GM18909 (cell line): ENCODE data around the gene APOL2.
"Not testable (repeated sequence)": the region's sequence is repeated elsewhere in the genome, so short reads cannot be mapped to it uniquely, and the experiment has no call there.

ENCODE experiments used
- ATAC-seq: cut with Tn5 transposase; IDR thresholded peaks from one replicate; pipeline ENCODE4 v1.9.1; 2021; ENCODE audit warnings: mild to moderate bottlenecking; ENCODE audit not compliant: unreplicated experiment, poor library complexity

Gene APOL2

DNA sequence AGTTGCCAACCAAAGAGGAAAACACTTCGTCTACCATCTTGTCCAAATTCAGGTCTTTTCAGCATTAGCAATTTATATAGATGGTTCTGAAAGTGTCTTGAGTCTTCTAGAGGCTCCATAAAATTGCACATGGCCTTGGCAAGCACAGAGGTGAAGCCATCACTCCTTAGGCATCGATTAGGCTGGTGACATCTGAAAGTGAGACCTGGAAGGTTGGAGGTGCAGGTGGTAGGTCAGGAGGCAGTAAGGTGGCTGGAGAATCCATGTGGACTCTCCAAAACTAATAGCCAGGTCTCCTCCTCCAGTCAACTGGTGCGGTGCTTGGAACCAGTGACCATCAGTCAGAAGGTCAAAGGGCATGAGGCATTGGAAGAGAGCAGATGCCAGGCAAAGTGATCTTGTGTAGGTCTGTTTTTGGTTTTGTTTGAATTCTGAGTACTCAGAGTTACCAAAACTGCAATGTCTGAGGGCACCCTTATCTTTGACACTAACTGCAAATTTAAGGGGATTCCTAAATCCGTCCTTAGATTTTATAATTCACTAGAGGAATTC is 6.6 kb upstream of the APOL2 start:
- no peak for ATAC-seq

DNA sequence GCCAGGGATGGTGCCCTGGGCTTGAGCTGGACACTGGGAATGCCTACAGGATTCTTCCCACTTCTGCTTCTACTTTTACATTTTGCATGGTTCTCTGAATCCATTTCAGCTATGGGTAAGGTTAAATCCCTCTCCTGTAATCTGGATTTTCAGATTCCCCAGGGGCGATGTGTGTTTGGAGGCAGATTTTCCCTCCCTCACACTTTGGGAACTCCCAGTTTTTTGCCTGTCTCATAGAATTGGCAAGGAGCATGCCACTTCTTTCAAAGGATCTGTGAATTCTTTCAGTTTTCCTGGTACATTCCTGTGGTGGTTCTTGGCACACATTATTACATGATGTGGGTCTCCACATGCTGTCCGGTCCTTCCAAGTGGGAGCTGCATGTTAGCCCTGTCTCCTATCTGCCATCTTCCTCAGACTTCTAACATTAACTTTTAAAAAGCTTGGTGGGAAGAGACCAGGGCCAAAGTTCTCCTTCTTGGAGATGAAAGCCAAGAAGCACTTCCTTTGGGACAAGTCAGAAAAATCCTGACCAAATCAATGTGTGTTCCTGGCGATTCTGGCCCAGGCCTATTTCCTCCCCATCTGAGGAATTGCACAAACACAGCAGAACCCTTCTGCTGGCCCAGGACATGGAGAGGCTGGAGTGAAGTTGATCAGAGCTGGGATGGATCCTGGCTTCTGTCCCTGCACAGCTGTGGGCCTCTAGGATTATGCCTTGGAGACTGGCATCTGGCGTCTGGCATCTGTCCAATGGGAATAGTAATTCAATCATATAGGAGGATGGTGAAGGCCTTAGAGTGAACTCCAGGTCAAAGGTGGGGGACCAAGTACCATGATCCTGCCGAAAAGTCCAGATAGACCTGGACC is 5.4 kb upstream of the APOL2 start:
- no peak for ATAC-seq

DNA sequence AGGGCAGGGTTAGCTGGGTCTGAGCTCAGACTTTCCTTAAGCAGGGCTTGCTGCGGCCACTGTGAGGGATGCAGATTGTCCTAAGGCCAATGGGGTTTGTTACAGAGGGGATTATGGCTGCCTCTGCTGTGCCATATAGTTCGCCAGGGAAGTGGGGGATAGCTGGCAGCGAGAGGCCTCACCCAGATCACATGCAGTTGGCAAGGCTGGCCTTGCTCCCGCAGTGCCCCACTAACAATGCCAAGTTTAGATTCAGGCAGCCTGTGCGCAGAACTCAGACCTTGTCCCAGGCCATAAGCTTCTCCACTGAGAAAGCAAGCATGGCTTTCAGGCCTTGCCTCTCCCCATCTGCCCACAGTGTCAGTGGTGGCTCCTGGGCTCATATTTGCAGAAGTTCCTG is 4.7 kb upstream of the APOL2 start:
- no peak for ATAC-seq

DNA sequence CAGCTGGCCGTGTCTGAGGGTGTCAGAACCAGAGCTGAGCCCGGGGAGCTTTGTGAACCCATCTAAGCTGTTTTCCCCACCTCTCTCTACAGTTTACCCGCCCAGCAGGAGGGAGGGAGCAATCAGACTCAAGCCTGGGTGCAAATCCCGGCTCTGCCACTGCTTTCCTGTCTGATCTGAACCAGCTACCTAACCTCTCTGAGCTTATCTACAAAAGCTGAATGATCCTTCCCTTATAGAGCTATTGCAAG is 252 bp downstream of the APOL2 start:
- no peak for ATAC-seq

DNA sequence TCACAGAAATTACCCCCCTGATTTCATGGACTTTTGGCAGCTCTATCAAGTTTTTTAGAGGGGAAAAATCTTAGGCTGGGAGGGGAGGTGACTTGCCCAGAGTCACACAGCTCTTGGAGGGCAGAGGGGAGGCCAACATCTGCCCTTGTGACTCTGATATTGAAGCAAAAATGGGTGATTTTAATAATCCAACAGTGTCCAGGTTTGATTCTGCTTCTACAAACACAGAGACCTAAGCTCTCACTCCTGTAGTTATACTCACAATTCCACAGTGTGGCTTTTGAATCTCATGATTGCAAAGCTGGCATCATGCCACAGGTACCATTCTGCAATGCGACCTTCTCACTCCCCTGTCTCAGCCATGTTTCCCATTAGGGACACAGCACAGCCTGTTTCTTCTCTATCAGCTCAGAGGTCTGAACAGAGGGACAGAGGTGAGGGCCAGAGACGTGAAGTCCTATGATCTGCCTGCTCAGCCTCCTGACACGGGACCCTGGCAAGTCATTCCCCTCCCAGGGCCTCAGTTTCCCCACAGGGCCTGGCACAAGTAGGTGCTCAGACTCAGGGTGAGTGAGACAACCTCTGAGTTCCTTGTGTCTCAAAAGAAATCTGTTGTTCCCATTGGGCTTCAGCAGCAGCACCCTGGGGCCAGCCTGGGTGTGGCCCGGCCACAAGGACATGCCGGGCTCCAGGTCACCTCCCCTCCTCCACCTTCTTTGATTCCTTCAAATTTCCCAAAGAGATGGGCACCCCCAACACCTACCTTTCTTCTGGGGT is 766 bp downstream of the APOL2 start:
- ATAC-seq: peak; percentile 3

DNA sequence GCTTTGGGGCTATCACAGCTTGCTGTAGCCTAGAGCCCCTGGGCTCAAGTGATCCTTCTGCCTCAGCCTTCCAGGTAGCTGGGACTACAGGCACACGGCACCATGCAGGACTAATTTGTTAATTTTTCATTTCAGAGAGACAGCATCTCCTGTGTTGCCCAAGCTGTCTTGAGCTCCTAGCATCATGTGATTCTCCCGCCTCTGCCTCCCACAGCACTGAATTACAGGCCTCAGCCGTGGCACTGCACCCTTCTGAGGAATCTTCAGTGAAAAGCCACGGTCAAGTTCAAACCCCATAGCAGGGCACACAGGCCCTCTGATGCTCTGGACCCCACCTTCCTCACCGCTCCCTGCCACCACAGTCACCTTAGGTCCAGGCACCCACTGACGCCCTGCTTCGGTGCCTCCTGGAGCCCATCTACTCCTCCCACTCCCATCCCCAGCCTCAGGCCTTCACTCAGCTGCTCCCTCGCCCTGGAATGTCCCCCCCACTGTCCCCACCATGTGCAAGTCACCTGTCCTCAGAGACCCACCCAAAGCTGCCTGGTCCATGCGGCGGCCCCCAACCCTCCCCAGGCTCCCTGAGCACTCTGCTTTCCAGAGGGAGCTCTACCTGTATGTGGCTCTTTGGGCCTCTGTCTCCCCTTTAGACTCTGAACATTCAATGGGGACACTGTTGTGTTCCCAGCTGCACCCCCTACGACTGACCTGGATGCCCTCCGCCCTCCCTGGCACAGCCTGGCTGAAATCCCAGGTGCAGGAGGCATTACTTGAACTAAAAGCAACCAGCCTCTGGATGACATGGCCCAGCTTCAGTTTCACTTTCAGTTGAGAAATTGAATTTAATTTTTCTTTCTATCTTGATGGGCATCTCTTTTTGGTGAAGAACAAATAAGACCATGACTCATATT is 1.6 kb downstream of the APOL2 start:
- ATAC-seq: no peak

DNA sequence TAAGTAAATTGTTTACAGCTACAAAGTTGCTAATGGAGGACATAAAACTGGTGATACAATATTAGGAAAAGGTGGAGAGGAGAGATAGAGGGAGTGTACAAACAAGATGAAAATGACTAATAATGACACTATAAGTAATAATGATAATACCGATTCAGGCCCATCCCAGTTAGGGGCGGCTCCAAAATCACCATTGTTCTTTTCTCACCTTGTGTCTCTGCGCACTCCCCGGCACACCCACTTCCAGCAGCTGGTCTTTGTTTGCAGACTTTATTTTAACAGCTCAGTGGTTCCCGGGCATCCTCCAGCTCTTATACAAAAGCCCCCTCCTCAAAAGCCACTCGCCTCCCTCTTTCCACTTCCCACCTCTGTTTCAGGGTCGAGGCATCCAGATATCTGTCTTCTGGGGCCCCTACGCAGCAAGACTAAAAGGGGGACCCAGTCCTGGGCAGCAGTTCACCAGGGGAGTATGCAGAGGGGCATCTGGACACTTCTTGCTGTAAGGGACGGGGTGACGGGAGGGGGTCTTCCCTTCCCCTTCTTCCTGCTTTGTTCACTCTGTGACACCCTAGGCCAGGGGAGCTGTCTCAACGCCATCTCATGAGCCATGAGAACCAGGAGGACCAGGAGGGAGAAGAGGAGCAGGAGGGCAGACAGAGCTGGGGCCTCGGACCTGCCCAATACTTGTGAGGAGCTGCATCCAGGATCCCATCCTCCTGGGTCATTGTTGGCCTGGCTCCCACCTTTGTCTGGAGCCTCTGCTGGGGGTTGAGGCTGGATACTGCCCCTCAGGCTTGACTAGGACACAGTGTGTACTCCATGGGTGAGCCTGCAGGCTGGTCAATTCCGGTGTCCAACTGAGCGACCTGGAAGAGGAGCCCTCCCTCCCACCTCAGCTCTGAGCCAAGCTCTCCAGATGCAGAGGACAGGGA is 2.7 kb downstream of the APOL2 start:
- no peak for ATAC-seq

DNA sequence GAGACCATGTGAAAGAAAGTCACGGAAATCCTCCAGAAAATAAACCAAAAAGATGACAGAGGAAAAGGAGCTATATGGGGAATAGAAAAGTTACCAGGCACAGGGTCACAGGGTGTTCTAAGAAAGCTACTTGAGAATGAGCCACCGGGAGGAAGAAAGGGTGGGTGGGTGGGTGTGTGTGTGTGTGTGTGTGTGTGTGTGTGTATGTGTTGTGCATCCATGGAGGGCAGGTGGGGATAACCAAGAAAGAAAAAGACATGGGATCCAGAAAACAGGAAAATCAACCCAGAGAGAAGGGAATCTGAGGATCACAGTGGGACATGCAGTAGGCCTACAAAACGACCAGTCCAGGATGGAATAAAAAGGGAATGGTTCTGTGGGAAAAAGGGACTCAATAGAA is 3.7 kb downstream of the APOL2 start:
- no peak for ATAC-seq

DNA sequence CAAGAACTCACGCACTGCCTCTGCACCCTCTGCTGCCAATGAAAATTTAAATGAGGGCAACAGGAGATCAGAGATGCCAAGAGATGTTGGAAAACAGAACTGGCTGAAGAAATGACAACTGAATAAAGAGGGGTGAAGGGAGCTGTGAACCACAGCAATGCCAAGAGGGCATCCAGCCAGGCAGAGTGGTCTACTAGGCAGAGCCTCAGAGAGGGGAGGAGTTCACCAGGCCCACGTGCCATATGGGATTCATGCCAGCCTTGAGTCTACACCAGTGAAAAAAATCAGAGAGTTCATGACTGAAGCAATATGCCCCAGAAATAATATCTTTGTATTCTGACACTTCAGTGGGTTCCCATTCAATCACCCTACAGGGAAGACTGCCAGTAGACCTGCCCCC is 4.4 kb downstream of the APOL2 start:
- no peak for ATAC-seq

DNA sequence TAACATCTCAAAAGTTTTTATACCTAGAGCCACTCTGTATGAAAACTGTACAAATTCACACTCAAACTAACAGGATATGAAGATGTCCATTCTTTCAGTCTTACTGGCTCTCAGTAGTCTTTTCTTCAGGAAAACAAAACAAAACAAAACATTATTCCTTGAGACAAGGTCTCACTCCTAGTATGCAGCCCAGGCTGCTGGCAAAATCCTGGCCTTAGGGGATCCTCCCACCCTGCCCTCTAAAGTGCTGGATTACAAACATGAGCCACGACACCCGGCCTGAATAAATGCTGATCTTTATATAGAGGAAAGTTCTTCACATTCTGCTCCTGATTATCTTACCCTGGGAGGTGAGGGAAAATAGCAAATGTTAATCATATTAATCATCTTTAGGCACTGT is 5.1 kb downstream of the APOL2 start:
- no peak for ATAC-seq

DNA sequence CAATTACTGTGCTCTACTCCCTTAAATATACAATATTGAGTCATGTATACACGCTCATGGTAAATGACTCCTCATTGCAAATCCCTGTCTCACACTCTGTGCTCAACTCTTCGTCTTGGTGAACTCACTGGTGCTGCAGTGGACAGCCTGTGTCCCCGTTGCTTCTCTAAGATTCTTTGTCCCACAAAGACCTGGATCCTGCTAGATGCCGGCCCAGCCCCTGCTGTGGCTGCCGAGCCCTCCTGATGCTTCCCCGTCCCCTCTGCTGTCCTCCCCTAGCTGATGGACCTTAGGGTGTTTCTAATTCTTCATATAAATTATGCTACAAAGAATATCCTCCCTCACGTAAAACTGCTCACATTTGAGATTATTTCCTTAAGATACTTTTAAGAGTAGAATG is 5.5 kb downstream of the APOL2 start:
- ATAC-seq: no peak

DNA sequence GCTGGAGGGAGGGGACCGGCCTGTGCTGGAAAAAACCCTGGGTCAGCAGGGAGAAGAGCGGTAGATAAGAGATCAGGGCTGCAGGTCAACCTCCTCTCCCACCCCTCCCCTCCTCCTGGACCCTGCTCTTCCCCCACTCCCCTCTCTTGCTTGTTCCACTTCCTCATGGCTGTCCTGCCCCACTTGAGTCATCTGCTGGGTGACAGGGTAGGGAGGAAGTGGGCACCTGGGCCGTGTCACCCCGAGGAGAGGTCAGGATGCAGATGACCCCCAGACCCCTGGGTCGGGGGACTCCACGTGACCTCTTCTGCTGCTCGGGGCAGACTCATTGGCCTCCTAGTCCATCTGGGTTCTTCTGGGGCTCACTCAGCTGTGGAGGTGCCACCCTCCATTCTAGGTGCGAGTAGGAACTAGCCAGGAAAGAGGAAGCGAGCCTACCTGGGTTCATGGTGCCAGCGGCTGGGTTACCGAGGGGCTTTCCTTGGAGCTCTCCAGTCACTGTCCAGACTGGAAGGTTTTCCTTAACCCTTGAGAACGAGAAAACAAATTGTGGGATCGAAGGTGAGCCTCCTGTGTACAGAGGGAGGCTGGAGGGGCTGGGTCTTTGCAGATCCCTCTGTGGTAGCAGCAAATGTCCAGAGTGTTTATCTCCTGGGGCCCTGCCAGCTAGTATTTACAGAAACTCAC is 6.5 kb downstream of the APOL2 start:
- ATAC-seq: no peak

DNA sequence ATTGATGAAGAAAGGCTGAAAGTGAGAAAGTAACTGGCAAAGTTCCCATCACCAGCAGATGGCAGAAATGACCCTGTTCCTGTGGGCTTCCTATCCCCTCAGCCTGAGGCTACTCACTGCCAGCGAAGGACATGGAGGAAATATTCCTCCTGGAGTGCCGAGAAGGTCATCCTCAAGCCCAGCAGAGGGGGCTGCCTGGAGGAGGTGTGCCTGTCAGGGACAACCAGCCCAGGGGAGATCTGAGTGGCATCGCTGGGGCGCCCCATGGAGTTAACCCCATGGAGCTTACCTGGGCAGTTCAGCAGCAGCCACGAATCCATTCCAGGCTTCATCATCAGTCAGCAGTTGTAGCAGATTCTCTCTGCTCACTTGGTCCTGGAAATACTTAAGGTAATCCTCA is 8.3 kb downstream of the APOL2 start:
- not testable (repeated sequence) for ATAC-seq

DNA sequence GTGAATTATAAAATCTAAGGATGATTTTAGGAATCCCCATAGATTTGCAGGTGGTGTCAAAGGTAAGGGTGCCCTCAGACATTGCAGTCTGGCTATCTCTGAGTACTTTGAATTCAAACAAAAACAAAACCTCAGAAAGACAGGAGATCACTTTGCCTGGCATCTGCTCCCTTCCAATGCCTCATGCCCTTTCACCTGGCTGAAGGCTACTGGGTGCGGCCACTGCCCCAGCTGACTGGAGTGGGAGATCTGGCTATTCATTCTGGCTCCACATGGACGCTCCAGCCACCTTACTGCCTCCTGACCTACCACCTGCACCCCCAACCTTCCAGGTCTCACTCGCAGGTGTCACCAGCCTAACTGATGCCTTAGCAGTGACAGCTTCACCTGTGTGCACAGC is 9.7 kb downstream of the APOL2 start:
- not testable (repeated sequence) for ATAC-seq

DNA sequence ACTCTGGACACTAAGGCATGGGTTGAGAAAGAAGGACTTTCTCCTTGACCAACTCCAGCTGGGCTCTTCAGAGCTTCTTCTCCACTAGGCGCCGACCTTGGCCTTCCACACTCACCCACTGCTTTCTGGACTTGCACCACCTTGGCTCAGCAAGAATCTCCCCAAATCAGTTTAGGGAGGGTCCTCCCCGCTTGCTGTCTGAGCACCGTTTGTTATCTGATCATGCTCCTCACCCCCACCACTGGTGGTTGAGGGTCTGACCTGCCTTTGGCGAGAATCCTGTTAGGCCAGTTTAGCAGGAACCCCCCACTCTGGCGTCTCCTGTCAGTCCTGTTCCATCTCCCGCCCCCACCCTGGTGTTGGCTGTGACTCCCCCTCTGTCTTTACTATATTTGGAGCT is 10.4 kb downstream of the APOL2 start:
- ATAC-seq: no peak

DNA sequence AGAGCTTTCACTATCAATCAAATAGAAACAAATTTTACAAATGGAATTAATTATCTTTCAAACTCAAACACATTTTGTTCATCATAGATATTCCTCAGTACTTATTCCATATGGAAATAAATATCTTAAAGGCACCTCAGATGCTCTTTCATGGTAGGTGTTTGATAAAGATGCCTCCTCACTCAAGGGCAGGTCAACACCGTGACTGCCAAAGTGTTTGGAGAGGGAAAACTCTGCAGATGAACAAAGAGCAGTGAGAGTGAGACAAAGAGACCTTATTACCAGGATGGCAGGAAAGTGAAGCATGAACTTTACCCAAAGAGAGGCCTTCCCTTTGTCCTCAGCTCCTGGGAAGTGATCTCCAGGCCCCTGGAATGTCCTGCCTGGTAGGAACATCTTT is 11.0 kb downstream of the APOL2 start:
- not testable (repeated sequence) for ATAC-seq

DNA sequence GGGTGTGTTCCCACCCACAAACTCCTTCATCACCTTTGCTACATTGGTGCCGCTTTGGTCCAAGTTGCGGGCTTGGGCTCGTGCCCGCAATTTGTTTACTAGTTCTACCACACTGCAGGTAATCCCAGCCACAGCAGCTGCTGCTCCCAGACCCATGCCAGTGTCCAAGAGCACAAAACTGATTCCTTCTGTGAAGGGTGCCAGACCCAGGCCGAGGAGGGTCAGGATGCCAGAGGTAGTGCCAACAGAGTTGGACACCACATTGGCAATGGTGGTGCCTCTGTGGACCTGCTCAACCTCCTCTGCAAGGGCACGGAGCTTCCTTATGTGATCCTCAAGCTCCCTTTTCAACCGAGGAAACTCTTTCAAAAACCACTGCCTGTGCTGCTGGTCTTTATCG is 11.5 kb downstream of the APOL2 start:
- ATAC-seq: no peak

DNA sequence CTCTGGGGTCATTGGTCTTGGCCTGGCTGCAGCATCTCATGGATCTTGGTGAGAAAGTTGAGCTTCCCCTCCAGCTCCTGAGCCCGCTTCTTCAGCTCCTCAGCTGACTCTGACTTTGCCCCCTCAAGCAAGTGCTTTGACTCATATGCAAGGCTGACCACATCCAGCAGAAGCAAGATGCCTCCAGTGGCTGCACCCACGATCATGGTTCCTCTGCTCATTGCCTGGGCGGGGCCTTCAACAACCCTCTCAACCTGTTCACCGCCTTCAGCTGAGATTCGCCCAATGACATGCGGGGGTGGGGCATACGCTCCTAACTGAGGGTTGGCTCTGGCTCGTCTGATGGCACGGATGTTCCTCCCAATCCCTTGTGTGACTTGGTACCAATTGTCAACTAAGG is 11.9 kb downstream of the APOL2 start:
- no peak for ATAC-seq

DNA sequence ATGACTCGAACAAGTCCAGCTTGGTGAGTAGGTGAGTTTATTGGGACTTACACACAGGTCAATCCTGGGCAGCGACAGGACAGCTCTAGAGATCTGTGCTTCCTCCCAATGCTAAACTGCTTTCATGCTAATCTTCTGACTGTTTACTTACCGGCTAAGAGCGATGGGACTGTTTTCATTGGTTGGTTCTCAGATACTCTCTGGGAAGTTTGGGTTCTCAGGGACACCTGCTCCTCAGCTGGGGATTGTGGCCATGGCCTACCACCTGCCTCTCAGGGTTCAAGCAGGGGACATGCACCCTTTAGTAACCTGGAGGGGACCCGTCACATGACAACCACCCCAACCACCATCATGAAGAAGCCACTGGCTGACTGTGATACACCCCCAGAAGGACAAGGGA is 13.1 kb downstream of the APOL2 start:
- ATAC-seq: no peak
